Measurements from ENCODE around the gene CGREF1. TPM values are rescaled to one million over a fixed set of nuclear protein-coding genes. Genes with fewer than 3 reads are reported as not detected.
"Not testable (repeated sequence)": the region's sequence is repeated elsewhere in the genome, so short reads cannot be mapped to it uniquely, and the experiment has no call there.

Gene CGREF1
- total and polyA plus RNA-seq, 4 donors, result 0.55 to 0.89 (median 0.69) TPM

DNA sequence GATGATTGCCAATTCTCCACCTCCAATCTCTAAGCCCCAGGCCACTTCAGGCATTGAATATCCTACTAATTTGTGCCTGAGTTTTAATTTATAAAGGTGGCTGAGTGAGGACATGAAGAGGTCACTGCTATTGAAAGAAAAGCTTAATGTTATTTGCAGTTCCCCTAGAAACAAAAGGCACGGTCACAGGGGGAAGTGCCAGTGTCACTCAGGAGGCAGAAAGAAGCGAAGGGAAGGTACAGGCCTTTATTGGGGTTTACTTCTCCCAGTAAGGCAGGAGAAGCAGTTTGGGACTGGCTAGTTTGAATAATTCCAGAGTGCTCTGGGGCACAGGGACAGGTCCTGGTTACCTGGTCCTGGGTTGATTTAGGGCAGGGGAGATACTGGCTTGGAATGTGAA is 3.0 kb upstream of the CGREF1 start:
- Histone ChIP-seq H3K9ac (ENCODE audit: insufficient read depth in 1 of 2, low read length in 2 of 2) (no peak overlapping the region), H3K27me3 (ENCODE audit: control insufficient read depth in 3 of 3, insufficient read depth in 3 of 3, low read length in 2 of 3) (peaks cover 0 to 37% (median 34%) of the 10 kb centered on the region in 3 donors), H3K36me3 (ENCODE audit: control insufficient read depth in 4 of 4, insufficient read depth in 4 of 4, low read length in 4 of 4) (no peaks in the 10 kb centered on the region), H3K4me1 (ENCODE audit: control insufficient read depth in 5 of 5, insufficient read depth in 5 of 5, low read length in 5 of 5) (peaks cover 0 to 16% (median 4%) of the 10 kb centered on the region in 5 donors), H3K27ac (ENCODE audit: low read depth in 1 of 2, low read length in 1 of 2) (no peak overlapping the region), H3K9me3 (ENCODE audit: control insufficient read depth in 4 of 4, insufficient read depth in 3 of 4, low read length in 3 of 4) (peaks cover 0 to 2% (median 0%) of the 10 kb centered on the region in 4 donors), H3K4me3 (no peak overlapping the region)
- TF ChIP-seq, protein P1, sequence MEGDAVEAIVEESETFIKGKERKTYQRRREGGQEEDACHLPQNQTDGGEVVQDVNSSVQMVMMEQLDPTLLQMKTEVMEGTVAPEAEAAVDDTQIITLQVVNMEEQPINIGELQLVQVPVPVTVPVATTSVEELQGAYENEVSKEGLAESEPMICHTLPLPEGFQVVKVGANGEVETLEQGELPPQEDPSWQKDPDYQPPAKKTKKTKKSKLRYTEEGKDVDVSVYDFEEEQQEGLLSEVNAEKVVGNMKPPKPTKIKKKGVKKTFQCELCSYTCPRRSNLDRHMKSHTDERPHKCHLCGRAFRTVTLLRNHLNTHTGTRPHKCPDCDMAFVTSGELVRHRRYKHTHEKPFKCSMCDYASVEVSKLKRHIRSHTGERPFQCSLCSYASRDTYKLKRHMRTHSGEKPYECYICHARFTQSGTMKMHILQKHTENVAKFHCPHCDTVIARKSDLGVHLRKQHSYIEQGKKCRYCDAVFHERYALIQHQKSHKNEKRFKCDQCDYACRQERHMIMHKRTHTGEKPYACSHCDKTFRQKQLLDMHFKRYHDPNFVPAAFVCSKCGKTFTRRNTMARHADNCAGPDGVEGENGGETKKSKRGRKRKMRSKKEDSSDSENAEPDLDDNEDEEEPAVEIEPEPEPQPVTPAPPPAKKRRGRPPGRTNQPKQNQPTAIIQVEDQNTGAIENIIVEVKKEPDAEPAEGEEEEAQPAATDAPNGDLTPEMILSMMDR (IDR thresholded peaks at IDR 0.05; ENCODE audit: control extremely low read depth, extremely low read depth), result no peak
- no peak for DNase-seq
- no peak for ATAC-seq (ENCODE audit: insufficient read depth, low FRiP score)
- WGBS, 2 donors, result 57 to 75% methylated on average over 2 of the region's 2 CpGs

DNA sequence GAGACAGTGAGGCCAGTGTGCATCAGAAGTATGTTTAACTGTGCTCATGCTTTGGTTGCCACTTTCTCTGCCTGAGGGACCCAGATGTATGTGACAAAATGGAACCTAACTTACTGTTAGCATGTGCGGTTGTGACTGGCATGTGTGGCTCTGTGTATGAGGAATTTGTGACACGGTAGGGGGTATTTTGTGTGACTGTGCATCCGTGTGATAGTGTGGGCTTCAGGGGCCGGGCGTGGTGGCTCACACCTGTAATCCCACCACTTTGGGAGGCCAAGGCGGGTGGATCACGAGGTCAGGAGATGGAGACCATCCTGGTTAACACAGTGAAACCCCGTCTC is 372 bp upstream of the CGREF1 start:
- not testable (repeated sequence) for H3K36me3 ChIP-seq (ENCODE audit: control insufficient read depth in 4 of 4, insufficient read depth in 4 of 4, low read length in 4 of 4); DNase-seq; H3K27ac ChIP-seq (ENCODE audit: low read depth in 1 of 2, low read length in 1 of 2); H3K9ac ChIP-seq (ENCODE audit: insufficient read depth in 1 of 2, low read length in 2 of 2); H3K4me3 ChIP-seq; ATAC-seq (ENCODE audit: insufficient read depth, low FRiP score); H3K9me3 ChIP-seq (ENCODE audit: control insufficient read depth in 4 of 4, insufficient read depth in 3 of 4, low read length in 3 of 4)
- Histone ChIP-seq H3K27me3 (ENCODE audit: control insufficient read depth in 3 of 3, insufficient read depth in 3 of 3, low read length in 2 of 3) (peaks cover 0 to 39% (median 39%) of the 10 kb centered on the region in 3 donors), H3K4me1 (ENCODE audit: control insufficient read depth in 5 of 5, insufficient read depth in 5 of 5, low read length in 5 of 5) (peaks cover 0 to 16% (median 4%) of the 10 kb centered on the region in 5 donors)
- WGBS, 2 donors, result 77 to 88% methylated on average over 8 of the region's 8 CpGs

DNA sequence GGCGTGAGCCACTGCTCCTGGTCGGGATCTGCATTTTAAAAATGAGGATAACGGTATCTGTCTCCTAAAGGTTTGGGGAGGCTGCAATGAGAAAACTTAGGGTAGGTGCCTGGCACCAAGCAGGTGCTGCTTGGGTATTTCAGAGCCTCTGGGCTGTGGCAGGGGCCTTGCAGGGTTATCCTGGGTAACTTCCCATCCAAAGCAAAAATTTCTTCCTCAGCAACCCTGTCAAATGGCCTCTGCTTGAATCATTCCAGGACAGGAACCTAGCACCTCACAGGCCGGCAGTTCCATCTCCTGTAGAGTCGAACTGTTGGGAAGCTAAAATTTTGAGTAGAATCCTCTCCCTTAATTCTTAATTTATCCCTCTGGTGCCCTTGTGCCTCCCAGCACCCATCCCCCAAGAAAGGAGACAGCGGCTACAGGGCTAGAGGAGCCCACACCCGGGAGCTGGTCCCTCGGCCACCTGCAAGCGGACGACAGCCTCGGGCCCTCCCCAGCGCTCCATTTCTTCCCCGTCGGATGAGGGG is 868 bp downstream of the CGREF1 start:
- no peak overlapping the region for H3K9ac ChIP-seq (ENCODE audit: insufficient read depth in 1 of 2, low read length in 2 of 2)
- no peak overlapping the region for H3K4me3 ChIP-seq
- ATAC-seq (ENCODE audit: insufficient read depth, low FRiP score), result no peak
- 26% methylated on average over 14 of the region's 14 CpGs for WGBS, 2 donors
- TF ChIP-seq, protein P1 (IDR thresholded peaks at IDR 0.05; ENCODE audit: control extremely low read depth, extremely low read depth), result no peak
- H3K27me3 ChIP-seq (ENCODE audit: control insufficient read depth in 3 of 3, insufficient read depth in 3 of 3, low read length in 2 of 3), result peaks cover 0 to 39% (median 39%) of the 10 kb centered on the region in 3 donors
- peaks cover 0 to 2% (median 0%) of the 10 kb centered on the region in 4 donors for H3K9me3 ChIP-seq (ENCODE audit: control insufficient read depth in 4 of 4, insufficient read depth in 3 of 4, low read length in 3 of 4)
- no peak for DNase-seq
- H3K4me1 ChIP-seq (ENCODE audit: control insufficient read depth in 5 of 5, insufficient read depth in 5 of 5, low read length in 5 of 5), result peaks cover 0 to 9% (median 4%) of the 10 kb centered on the region in 5 donors
- H3K36me3 ChIP-seq (ENCODE audit: control insufficient read depth in 4 of 4, insufficient read depth in 4 of 4, low read length in 4 of 4), result no peaks in the 10 kb centered on the region
- no peak overlapping the region for H3K27ac ChIP-seq (ENCODE audit: low read depth in 1 of 2, low read length in 1 of 2)

DNA sequence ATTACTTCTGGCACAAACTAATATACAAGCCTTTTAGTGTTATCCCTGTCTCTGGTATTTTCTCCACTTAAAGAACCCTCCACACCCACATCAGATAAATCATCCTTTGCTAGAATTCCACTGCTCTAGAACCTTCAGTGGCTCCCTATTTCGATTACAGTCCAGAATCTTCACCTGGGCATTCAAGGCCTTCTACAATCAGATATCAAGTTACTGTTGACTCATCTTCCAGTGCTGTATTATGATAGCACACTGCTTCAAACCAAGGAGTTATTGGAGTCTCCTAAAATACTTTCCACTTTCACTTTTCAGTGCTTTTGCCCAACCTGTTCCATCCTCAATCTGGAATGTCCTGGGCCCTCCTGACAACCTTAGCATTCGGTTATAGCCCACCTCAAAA is 3.4 kb downstream of the CGREF1 start:
- H3K4me1 ChIP-seq (ENCODE audit: control insufficient read depth in 5 of 5, insufficient read depth in 5 of 5, low read length in 5 of 5), result peaks cover 0 to 9% (median 4%) of the 10 kb centered on the region in 5 donors
- H3K27me3 ChIP-seq (ENCODE audit: control insufficient read depth in 3 of 3, insufficient read depth in 3 of 3, low read length in 2 of 3), result peaks cover 0 to 29% (median 29%) of the 10 kb centered on the region in 3 donors
- H3K36me3 ChIP-seq (ENCODE audit: control insufficient read depth in 4 of 4, insufficient read depth in 4 of 4, low read length in 4 of 4), result no peaks in the 10 kb centered on the region
- DNase-seq (no peak), ATAC-seq (ENCODE audit: insufficient read depth, low FRiP score) (no peak)
- no peak overlapping the region for H3K27ac ChIP-seq (ENCODE audit: low read depth in 1 of 2, low read length in 1 of 2)
- H3K9ac ChIP-seq (ENCODE audit: insufficient read depth in 1 of 2, low read length in 2 of 2), result no peak overlapping the region
- WGBS, 2 donors, result 67 to 82% methylated on average over 2 of the region's 2 CpGs
- no peak overlapping the region for H3K4me3 ChIP-seq
- TF ChIP-seq, protein P1 (IDR thresholded peaks at IDR 0.05; ENCODE audit: control extremely low read depth, extremely low read depth), result no peak
- peaks cover 0 to 2% (median 0%) of the 10 kb centered on the region in 4 donors for H3K9me3 ChIP-seq (ENCODE audit: control insufficient read depth in 4 of 4, insufficient read depth in 3 of 4, low read length in 3 of 4)

DNA sequence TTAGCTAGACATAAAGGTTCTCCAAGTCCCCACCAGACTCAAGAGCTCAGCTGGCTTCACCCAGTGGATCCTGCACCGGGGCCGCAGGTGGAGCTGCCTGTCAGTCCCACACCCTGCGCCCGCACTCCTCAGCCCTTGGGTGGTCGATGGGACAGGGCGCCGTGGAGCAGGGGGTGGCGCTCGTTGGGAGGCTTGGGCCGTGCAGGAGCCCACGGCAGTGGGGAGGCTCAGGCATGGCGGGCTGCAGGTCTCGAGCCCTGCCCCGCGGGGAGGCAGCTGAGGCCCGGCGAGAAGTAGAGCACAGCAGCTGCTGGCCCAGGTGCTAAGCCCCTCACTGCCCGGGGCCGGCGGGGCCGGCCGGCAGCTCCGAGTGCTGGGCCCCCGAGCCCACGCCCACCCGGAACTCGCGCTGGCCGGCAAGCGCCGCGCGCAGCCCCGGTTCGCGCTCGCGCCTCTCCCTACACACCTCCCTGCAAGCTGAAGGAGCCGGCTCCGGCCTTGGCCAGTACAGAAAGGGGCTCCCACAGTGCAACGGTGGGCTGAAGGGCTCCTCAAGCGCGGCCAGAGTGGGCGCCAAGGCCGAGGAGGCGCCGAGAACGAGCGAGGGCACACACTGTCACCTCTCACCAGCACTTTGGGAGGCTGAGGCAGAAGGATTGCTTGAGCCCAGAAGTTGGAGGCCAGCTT is 7.4 kb downstream of the CGREF1 start:
- H3K36me3 ChIP-seq (ENCODE audit: control insufficient read depth in 4 of 4, insufficient read depth in 4 of 4, low read length in 4 of 4); H3K4me3 ChIP-seq; H3K9ac ChIP-seq (ENCODE audit: insufficient read depth in 1 of 2, low read length in 2 of 2); H3K27ac ChIP-seq (ENCODE audit: low read depth in 1 of 2, low read length in 1 of 2); DNase-seq; H3K4me1 ChIP-seq (ENCODE audit: control insufficient read depth in 5 of 5, insufficient read depth in 5 of 5, low read length in 5 of 5); H3K27me3 ChIP-seq (ENCODE audit: control insufficient read depth in 3 of 3, insufficient read depth in 3 of 3, low read length in 2 of 3); H3K9me3 ChIP-seq (ENCODE audit: control insufficient read depth in 4 of 4, insufficient read depth in 3 of 4, low read length in 3 of 4); ATAC-seq (ENCODE audit: insufficient read depth, low FRiP score): not testable (repeated sequence)
- WGBS, 2 donors, result 92 to 96% methylated on average over 45 to 49 of the region's 49 CpGs

Measured in lung (tissue), 12 donors.